Measurements from ENCODE around the gene TCERG1L.
"Not testable (repeated sequence)": the region's sequence is repeated elsewhere in the genome, so short reads cannot be mapped to it uniquely, and the experiment has no call there.

Gene TCERG1L

DNA sequence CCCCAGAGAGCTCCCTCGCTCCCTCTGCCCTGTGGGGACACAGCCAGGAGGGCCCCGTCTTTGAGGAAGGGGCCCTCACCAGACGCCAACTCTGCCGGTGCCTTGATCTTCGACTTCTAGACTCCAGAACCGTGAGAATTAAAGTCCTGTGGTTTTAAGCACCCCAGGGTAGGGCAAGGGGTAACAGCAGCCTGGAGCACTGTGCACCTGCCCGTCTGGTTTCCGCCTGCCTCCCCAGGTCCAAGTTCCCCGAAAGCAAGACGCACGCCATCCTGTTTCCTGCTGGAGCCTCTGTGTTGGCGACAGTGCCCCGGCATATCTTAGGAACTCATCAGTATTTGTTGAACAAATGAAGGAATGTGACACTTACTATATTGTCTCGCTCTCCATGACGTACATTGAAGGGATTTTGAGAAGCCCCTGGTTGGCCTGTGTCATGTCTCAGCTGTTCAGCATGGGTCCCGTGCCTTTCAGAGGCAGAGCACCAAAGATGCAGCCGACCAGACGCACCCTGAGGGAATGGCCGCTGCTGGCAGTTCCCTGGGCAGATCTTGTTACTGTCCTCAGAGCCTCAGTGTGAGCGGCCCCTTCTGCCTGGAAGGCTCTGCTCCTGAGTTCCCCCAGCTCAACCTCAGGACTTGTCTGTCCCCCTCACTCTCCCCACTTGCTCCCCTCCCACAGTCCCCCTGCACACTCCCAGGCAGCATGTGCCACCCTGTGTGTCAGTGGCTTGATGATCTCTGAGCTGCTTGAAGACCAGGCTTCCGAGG lies 226.2 kb downstream of the TCERG1L start:
- peak overlapping the region; percentile 49 for H3K27ac Mint-ChIP-seq
- no peaks in the 10 kb centered on the region for H3K36me3 Mint-ChIP-seq
- peaks cover 48% of the 10 kb centered on the region for H3K4me1 Mint-ChIP-seq
- H3K9me3 Mint-ChIP-seq = peaks cover 4% of the 10 kb centered on the region
- DNase-seq = peak; percentile 30
- CTCF ChIA-PET = no interaction called here
- H3K4me3 Mint-ChIP-seq = no peak overlapping the region
- H3K27me3 Mint-ChIP-seq = no peaks in the 10 kb centered on the region

DNA sequence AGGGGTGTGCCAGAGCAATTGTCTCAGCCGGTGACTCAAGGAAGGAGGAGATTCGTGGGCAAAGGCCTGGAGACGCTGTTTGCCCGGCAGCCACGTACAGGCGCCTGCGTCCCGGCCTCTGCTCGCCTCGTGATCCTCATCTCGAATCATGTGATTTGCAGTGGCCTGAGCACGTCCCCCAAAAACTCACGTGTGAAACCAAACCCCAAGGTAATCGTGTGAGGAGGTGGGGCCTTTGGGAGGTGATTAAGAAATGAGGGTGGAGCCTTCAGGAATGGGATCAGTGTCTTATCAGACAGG lies 226.8 kb downstream of the TCERG1L start:
- DNase-seq = no peak
- H3K4me3 Mint-ChIP-seq = no peak overlapping the region
- no peaks in the 10 kb centered on the region for H3K36me3 Mint-ChIP-seq
- CTCF ChIA-PET = no interaction called here
- no peaks in the 10 kb centered on the region for H3K27me3 Mint-ChIP-seq
- H3K9me3 Mint-ChIP-seq = peaks cover 4% of the 10 kb centered on the region
- H3K4me1 Mint-ChIP-seq = peaks cover 48% of the 10 kb centered on the region
- H3K27ac Mint-ChIP-seq = no peak overlapping the region

GRCh38 chr10:131083915-131084790 lies 227.4 kb downstream of the TCERG1L start:
- H3K4me3 Mint-ChIP-seq = no peak overlapping the region
- CTCF ChIA-PET = no interaction called here
- DNase-seq = no peak
- peaks cover 48% of the 10 kb centered on the region for H3K4me1 Mint-ChIP-seq
- H3K27ac Mint-ChIP-seq = no peak overlapping the region
- no peaks in the 10 kb centered on the region for H3K27me3 Mint-ChIP-seq
- no peaks in the 10 kb centered on the region for H3K36me3 Mint-ChIP-seq
- H3K9me3 Mint-ChIP-seq = peaks cover 3% of the 10 kb centered on the region

- Mint-ChIP-seq H3K4me1 (peaks cover 45% of the 10 kb centered on the region), H3K9me3 (no peaks in the 10 kb centered on the region), H3K36me3 (no peaks in the 10 kb centered on the region), H3K27ac (no peak overlapping the region), H3K4me3 (no peak overlapping the region), H3K27me3 (no peaks in the 10 kb centered on the region)
- DNase-seq = no peak
- CTCF ChIA-PET = no interaction called here
Measured at GRCh38 chr10:131082991-131083481, 228.5 kb downstream of the TCERG1L start.

DNA sequence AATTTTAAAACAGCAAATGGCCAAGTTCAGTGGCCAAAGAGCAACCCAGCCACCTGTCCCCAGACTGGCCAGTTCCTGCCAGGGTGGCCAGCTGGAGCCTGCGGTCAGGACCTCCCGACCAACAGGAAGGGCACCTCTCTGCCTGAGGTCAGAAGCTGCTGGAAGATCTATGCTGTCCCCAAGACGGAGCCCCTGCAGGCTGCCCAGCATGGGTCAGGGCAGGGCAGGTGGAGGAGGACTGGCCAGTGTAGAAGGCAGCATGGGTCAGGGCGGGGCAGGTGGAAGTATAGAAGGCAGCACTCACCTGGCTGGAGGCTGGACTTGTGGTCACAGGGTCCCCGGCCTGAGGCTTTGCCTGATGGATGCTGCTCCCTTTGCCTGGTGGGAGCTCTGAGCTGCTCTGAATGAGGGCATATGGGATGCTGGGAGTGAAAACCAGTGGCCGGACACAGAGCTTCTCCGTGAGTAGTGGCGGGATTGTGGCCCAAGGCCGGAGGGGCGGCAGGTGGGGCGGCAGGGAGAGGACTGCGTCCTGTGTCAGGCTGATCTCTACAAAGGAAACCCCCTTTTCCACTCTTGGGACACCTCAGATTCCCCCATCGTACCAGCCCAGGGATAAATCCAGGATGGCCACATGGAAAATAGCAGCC lies 229.2 kb downstream of the TCERG1L start:
- Mint-ChIP-seq H3K9me3 (no peaks in the 10 kb centered on the region), H3K27ac (peak overlapping the region; percentile 42), H3K4me1 (peaks cover 45% of the 10 kb centered on the region), H3K4me3 (no peak overlapping the region), H3K36me3 (no peaks in the 10 kb centered on the region), H3K27me3 (no peaks in the 10 kb centered on the region)
- no peak for DNase-seq
- CTCF ChIA-PET = no interaction called here

DNA sequence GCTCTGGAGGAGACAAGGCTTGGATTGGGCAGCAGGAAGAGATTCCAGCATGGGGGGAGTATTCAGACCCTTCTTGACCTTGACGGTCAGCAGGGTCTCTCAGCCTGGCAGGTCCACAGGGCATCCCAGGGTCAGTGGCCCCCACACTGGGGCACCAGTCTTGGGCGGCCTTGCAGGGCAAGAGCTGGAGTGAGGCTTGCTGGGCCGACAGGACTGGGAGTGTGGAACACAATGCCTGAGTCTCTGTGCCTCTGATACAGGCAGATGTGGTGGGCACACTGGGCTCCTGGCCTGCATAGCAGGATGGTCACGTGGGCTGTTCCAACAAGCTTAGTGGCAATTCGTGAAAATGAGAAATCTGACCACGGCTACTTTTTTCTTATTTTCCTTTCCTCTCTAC lies 229.7 kb downstream of the TCERG1L start:
- H3K4me3 Mint-ChIP-seq = no peak overlapping the region
- no peaks in the 10 kb centered on the region for H3K27me3 Mint-ChIP-seq
- H3K9me3 Mint-ChIP-seq = no peaks in the 10 kb centered on the region
- CTCF ChIA-PET = no interaction called here
- DNase-seq = no peak
- peaks cover 45% of the 10 kb centered on the region for H3K4me1 Mint-ChIP-seq
- H3K27ac Mint-ChIP-seq = peak overlapping the region; percentile 42
- H3K36me3 Mint-ChIP-seq = no peaks in the 10 kb centered on the region

- CTCF ChIA-PET = no interaction called here
- Mint-ChIP-seq H3K27ac (peak overlapping the region; percentile 42), H3K27me3 (no peaks in the 10 kb centered on the region), H3K4me1 (peaks cover 45% of the 10 kb centered on the region), H3K4me3 (no peak overlapping the region), H3K36me3 (no peaks in the 10 kb centered on the region), H3K9me3 (no peaks in the 10 kb centered on the region)
- peak; percentile 32 for DNase-seq
Measured at GRCh38 chr10:131081376-131081775, 230.1 kb downstream of the TCERG1L start.

DNA sequence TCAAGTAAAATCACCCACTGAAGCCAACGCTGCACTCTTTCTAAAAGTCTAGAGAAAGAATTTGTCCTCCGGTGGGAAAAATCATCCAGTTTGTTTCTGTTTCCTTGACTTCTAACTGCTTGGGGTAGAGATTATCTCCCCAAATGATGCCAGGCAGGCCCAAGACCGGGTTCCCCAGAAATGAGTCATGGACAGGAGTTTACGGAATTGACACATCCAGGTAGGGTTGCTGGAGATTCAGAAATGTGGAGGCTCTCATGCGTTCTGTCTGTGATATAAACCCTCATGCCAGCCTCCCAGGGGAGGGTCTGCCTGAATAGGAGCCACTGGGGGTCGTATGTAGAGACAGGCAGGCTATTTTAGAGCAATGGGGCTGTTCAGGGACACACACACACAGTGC lies 230.9 kb downstream of the TCERG1L start:
- H3K27me3 Mint-ChIP-seq = no peaks in the 10 kb centered on the region
- no peak overlapping the region for H3K4me3 Mint-ChIP-seq
- no peak overlapping the region for H3K27ac Mint-ChIP-seq
- no peaks in the 10 kb centered on the region for H3K36me3 Mint-ChIP-seq
- H3K9me3 Mint-ChIP-seq = no peaks in the 10 kb centered on the region
- DNase-seq = no peak
- peaks cover 43% of the 10 kb centered on the region for H3K4me1 Mint-ChIP-seq
- CTCF ChIA-PET = no interaction called here

DNA sequence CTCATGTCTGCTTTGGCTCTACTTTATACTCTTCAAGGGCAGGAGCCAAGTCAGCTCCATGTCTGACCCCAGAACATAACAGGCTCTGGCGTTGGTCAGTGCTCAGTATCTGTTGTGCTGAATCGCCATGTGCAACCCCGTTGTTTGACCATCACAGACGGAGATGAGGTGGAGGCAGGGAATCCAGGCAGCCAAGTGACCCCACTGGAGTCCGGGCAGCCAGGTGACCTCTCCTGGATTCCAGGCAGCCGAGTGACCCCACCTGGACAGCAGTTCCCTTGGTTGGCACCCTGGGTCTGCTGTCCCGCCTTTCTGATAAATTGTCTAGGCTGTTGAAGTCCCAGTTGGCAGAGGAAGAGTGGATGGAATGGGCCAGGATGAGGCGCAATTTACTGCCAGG lies 232.2 kb downstream of the TCERG1L start:
- Mint-ChIP-seq H3K27ac (no peak overlapping the region), H3K4me3 (no peak overlapping the region), H3K36me3 (no peaks in the 10 kb centered on the region), H3K9me3 (no peaks in the 10 kb centered on the region), H3K27me3 (no peaks in the 10 kb centered on the region), H3K4me1 (peaks cover 32% of the 10 kb centered on the region)
- no peak for DNase-seq
- CTCF ChIA-PET = no interaction called here

GRCh38 chr10:131078882-131079280 lies 232.6 kb downstream of the TCERG1L start:
- H3K36me3 Mint-ChIP-seq, H3K4me3 Mint-ChIP-seq, DNase-seq, H3K27me3 Mint-ChIP-seq, H3K9me3 Mint-ChIP-seq, CTCF ChIA-PET, H3K27ac Mint-ChIP-seq: not testable (repeated sequence)
- peaks cover 27% of the 10 kb centered on the region for H3K4me1 Mint-ChIP-seq

GRCh38 chr10:131078131-131078881 lies 233.2 kb downstream of the TCERG1L start:
- no peak overlapping the region for H3K27ac Mint-ChIP-seq
- H3K27me3 Mint-ChIP-seq = no peaks in the 10 kb centered on the region
- H3K9me3 Mint-ChIP-seq = no peaks in the 10 kb centered on the region
- H3K4me3 Mint-ChIP-seq = no peak overlapping the region
- H3K4me1 Mint-ChIP-seq = peaks cover 21% of the 10 kb centered on the region
- no peak for DNase-seq
- CTCF ChIA-PET = no interaction called here
- H3K36me3 Mint-ChIP-seq = no peaks in the 10 kb centered on the region

GRCh38 chr10:131077724-131078123 lies 233.8 kb downstream of the TCERG1L start:
- Mint-ChIP-seq H3K4me3 (no peak overlapping the region), H3K36me3 (no peaks in the 10 kb centered on the region), H3K27ac (no peak overlapping the region), H3K9me3 (no peaks in the 10 kb centered on the region), H3K4me1 (peaks cover 16% of the 10 kb centered on the region), H3K27me3 (no peaks in the 10 kb centered on the region)
- CTCF ChIA-PET = no interaction called here
- no peak for DNase-seq

DNA sequence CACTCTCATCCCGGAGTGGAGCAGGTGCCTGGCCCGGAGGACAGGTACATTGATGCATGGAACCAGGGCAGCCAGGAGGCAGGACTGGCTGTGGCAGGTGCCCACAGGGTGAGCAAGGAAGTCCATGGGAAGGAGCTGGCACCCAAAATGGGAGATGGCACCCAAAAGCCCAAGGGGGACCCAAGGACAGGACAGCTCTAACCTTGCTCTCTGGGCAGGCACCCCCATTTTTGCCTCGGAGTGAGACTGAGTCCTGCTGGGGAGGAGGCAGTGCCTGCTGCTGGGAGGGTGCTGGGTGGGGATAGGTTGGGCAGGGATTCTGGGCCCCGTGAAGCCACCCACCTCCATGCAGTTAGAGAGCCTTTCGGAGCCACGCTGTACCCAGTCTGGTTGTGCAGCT lies 234.5 kb downstream of the TCERG1L start:
- H3K4me3 Mint-ChIP-seq = no peak overlapping the region
- no peaks in the 10 kb centered on the region for H3K9me3 Mint-ChIP-seq
- H3K4me1 Mint-ChIP-seq = peaks cover 9% of the 10 kb centered on the region
- no peaks in the 10 kb centered on the region for H3K36me3 Mint-ChIP-seq
- CTCF ChIA-PET = no interaction called here
- DNase-seq = no peak
- H3K27ac Mint-ChIP-seq = no peak overlapping the region
- no peaks in the 10 kb centered on the region for H3K27me3 Mint-ChIP-seq

GRCh38 chr10:131076356-131076755 lies 235.2 kb downstream of the TCERG1L start:
- H3K4me1 Mint-ChIP-seq = peaks cover 4% of the 10 kb centered on the region
- DNase-seq = no peak
- no peaks in the 10 kb centered on the region for H3K27me3 Mint-ChIP-seq
- no peak overlapping the region for H3K4me3 Mint-ChIP-seq
- H3K36me3 Mint-ChIP-seq = no peaks in the 10 kb centered on the region
- no peak overlapping the region for H3K27ac Mint-ChIP-seq
- CTCF ChIA-PET = no interaction called here
- H3K9me3 Mint-ChIP-seq = no peaks in the 10 kb centered on the region

Data from activated naive CD4-positive, alpha-beta T cell treated with anti-CD3 and anti-CD28 coated beads, Interleukin-2, amount 10 ng/mL, durations not matched to agents 7 days and 5 days (primary cell).